ENCODE measurements around the gene COL23A1.

DNA sequence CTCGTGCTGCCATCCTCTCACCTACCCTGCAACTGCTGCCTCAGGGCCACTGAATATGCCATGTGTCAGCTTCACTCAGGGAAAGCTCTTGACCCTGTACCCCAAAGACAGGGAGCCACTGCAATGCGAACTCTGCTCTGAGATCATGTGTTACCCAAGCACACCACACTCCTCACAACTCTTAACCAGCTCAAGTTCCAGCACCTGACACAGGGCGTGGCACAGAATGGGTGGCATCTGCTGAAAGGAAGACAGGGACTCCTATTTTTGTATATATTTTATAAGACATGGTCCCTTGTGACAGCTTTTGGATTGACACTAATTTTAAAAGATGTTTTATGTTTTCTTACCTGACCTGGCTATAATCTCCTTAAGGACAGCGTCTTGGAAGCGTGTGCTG, 368.3 kb downstream of the COL23A1 start:
- TF ChIP-seq, protein P1, sequence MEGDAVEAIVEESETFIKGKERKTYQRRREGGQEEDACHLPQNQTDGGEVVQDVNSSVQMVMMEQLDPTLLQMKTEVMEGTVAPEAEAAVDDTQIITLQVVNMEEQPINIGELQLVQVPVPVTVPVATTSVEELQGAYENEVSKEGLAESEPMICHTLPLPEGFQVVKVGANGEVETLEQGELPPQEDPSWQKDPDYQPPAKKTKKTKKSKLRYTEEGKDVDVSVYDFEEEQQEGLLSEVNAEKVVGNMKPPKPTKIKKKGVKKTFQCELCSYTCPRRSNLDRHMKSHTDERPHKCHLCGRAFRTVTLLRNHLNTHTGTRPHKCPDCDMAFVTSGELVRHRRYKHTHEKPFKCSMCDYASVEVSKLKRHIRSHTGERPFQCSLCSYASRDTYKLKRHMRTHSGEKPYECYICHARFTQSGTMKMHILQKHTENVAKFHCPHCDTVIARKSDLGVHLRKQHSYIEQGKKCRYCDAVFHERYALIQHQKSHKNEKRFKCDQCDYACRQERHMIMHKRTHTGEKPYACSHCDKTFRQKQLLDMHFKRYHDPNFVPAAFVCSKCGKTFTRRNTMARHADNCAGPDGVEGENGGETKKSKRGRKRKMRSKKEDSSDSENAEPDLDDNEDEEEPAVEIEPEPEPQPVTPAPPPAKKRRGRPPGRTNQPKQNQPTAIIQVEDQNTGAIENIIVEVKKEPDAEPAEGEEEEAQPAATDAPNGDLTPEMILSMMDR (conservative IDR thresholded peaks at IDR 0.05; ENCODE audit: low read depth, low read length) = no peak
- TF ChIP-seq EZH2 (IDR thresholded peaks at IDR 0.05; ENCODE audit: borderline replicate concordance, low read depth, low read length, poor library complexity, severe bottlenecking) = no peak
